ENCODE measurements around the gene ABCB9. TPM values are rescaled to one million over a fixed set of nuclear protein-coding genes. Genes with fewer than 3 reads are reported as not detected.

The ABCB9 gene
- total RNA-seq, 1 donor from 2014 or later, result 11.6 TPM

- Histone ChIP-seq H3K27ac (ENCODE audit: low read depth, low read length) (peak overlapping the region; percentile 30), H3K4me3 (ENCODE audit: insufficient read depth, low read depth, low read length) (no peak overlapping the region), H4K20me1 (ENCODE audit: insufficient read depth, low read length) (no peaks in the 10 kb centered on the region), H3K36me3 (ENCODE audit: insufficient read depth, low read length) (no peaks in the 10 kb centered on the region), H3K4me1 (ENCODE audit: insufficient read depth, low read length) (peaks cover 38% of the 10 kb centered on the region), H3K4me2 (ENCODE audit: low read length) (peak overlapping the region; percentile 39), H3K9me3 (ENCODE audit: insufficient read depth, low read depth, low read length) (no peaks in the 10 kb centered on the region), H3K9ac (ENCODE audit: low read length) (no peak overlapping the region), H3K27me3 (ENCODE audit: insufficient read depth, low read length) (no peaks in the 10 kb centered on the region), H3K79me2 (ENCODE audit: insufficient read depth, low read length) (no peaks in the 10 kb centered on the region), H2AFZ (ENCODE audit: low read depth, low read length) (no peak overlapping the region)
- no peak for FAIRE-seq
- TF ChIP-seq, protein P1, sequence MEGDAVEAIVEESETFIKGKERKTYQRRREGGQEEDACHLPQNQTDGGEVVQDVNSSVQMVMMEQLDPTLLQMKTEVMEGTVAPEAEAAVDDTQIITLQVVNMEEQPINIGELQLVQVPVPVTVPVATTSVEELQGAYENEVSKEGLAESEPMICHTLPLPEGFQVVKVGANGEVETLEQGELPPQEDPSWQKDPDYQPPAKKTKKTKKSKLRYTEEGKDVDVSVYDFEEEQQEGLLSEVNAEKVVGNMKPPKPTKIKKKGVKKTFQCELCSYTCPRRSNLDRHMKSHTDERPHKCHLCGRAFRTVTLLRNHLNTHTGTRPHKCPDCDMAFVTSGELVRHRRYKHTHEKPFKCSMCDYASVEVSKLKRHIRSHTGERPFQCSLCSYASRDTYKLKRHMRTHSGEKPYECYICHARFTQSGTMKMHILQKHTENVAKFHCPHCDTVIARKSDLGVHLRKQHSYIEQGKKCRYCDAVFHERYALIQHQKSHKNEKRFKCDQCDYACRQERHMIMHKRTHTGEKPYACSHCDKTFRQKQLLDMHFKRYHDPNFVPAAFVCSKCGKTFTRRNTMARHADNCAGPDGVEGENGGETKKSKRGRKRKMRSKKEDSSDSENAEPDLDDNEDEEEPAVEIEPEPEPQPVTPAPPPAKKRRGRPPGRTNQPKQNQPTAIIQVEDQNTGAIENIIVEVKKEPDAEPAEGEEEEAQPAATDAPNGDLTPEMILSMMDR (IDR thresholded peaks at IDR 0.05; ENCODE audit: insufficient read depth, low read depth, low read length), result no peak
- TF ChIP-seq EZH2 (IDR thresholded peaks at IDR 0.05; ENCODE audit: insufficient read depth, low read length), result no peak
- DNase-seq (ENCODE audit: low read depth), result peak; percentile 35
- no peaks in the 10 kb centered on the region for H3K27me3 Mint-ChIP-seq (ENCODE audit: low read depth, unreplicated experiment)
- no peak overlapping the region for H3K27ac Mint-ChIP-seq (ENCODE audit: unreplicated experiment)
- H3K9me3 Mint-ChIP-seq (ENCODE audit: unreplicated experiment), result no peaks in the 10 kb centered on the region
- no peak overlapping the region for H3K4me3 Mint-ChIP-seq (ENCODE audit: unreplicated experiment)
- peaks cover 7% of the 10 kb centered on the region for H3K36me3 Mint-ChIP-seq (ENCODE audit: low read depth, unreplicated experiment)
- peaks cover 25% of the 10 kb centered on the region for H3K4me1 Mint-ChIP-seq (ENCODE audit: low read depth, unreplicated experiment)
Measured at GRCh38 chr12:122944605-122945592, 21.4 kb downstream of the ABCB9 start.

DNA sequence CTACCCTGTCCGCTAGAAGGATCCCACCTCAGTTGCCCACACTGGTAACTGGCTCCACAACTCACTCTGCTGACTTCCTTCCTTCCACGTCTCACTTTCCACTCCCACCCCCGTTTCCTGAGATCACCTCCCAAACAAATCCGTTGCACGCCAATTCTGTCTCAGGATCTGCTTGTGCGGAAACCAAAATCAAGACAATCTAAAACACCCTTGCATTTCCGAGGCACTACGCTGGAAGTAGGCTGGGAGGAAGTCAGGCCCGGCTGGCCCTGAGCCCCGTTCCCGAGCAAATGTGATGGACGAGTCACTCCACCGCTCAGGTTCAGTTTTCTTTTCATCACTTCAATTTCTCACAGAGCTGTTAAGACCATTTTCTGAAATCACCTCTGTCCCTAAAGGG, 23.1 kb downstream of the ABCB9 start:
- no peak overlapping the region for H3K9ac ChIP-seq (ENCODE audit: low read length)
- H3K9me3 Mint-ChIP-seq (ENCODE audit: unreplicated experiment), result no peaks in the 10 kb centered on the region
- H3K27ac ChIP-seq (ENCODE audit: low read depth, low read length), result no peak overlapping the region

More for the DNA sequence above, 23.1 kb downstream of the ABCB9 start:
- Mint-ChIP-seq H3K4me3 (ENCODE audit: unreplicated experiment) (no peak overlapping the region), H3K27ac (ENCODE audit: unreplicated experiment) (no peak overlapping the region), H3K4me1 (ENCODE audit: low read depth, unreplicated experiment) (peaks cover 21% of the 10 kb centered on the region), H3K27me3 (ENCODE audit: low read depth, unreplicated experiment) (no peaks in the 10 kb centered on the region), H3K36me3 (ENCODE audit: low read depth, unreplicated experiment) (peaks cover 9% of the 10 kb centered on the region)
- no peak overlapping the region for H3K4me3 ChIP-seq (ENCODE audit: insufficient read depth, low read depth, low read length)
- FAIRE-seq (no peak), DNase-seq (ENCODE audit: low read depth) (no peak)
- no peak overlapping the region for H3K4me2 ChIP-seq (ENCODE audit: low read length)
- peaks cover 38% of the 10 kb centered on the region for H3K4me1 ChIP-seq (ENCODE audit: insufficient read depth, low read length)
- no peaks in the 10 kb centered on the region for H3K9me3 ChIP-seq (ENCODE audit: insufficient read depth, low read depth, low read length)
- H3K36me3 ChIP-seq (ENCODE audit: insufficient read depth, low read length), result no peaks in the 10 kb centered on the region
- H3K27me3 ChIP-seq (ENCODE audit: insufficient read depth, low read length), result no peaks in the 10 kb centered on the region
- TF ChIP-seq, protein P1 (IDR thresholded peaks at IDR 0.05; ENCODE audit: insufficient read depth, low read depth, low read length), result no peak
- TF ChIP-seq EZH2 (IDR thresholded peaks at IDR 0.05; ENCODE audit: insufficient read depth, low read length), result no peak
- H3K79me2 ChIP-seq (ENCODE audit: insufficient read depth, low read length), result no peaks in the 10 kb centered on the region
- no peaks in the 10 kb centered on the region for H4K20me1 ChIP-seq (ENCODE audit: insufficient read depth, low read length)
- peak overlapping the region; percentile 32 for H2AFZ ChIP-seq (ENCODE audit: low read depth, low read length)
